Measurements from ENCODE around the gene PON2. TPM values are rescaled to one million over a fixed set of nuclear protein-coding genes. Genes with fewer than 3 reads are reported as not detected.

The PON2 gene
- total RNA-seq, 1 experiment from 2014 or later: 44.0 TPM

- H3K4me2 ChIP-seq (ENCODE audit: low read length): no peak overlapping the region
- peaks cover 0 to 7% of the 10 kb centered on the region in 2 experiments; a peak in 1 of 4 replicates for H3K4me1 ChIP-seq (ENCODE audit: control insufficient read depth in 1 of 2, insufficient read depth in 2 of 2, low read length in 2 of 2)
- intact Hi-C loops (cut with micrococcal nuclease): no loop called here
- TF ChIP-seq POLR2AphosphoS5 (IDR thresholded peaks at IDR 0.05; ENCODE audit: low read depth, low read length): no peak
- TF ChIP-seq REST (IDR thresholded peaks at IDR 0.05; ENCODE audit: low read depth): no peak
- TF ChIP-seq YY1 (IDR thresholded peaks at IDR 0.05; ENCODE audit: extremely low read depth, insufficient replicate concordance, low read depth, low read length): no peak
- TF ChIP-seq EGR1 (IDR thresholded peaks at IDR 0.05; ENCODE audit: low read depth): no peak
- TF ChIP-seq CBX3 (IDR thresholded peaks at IDR 0.05; ENCODE audit: low read depth): no peak
- TF ChIP-seq, protein P1, sequence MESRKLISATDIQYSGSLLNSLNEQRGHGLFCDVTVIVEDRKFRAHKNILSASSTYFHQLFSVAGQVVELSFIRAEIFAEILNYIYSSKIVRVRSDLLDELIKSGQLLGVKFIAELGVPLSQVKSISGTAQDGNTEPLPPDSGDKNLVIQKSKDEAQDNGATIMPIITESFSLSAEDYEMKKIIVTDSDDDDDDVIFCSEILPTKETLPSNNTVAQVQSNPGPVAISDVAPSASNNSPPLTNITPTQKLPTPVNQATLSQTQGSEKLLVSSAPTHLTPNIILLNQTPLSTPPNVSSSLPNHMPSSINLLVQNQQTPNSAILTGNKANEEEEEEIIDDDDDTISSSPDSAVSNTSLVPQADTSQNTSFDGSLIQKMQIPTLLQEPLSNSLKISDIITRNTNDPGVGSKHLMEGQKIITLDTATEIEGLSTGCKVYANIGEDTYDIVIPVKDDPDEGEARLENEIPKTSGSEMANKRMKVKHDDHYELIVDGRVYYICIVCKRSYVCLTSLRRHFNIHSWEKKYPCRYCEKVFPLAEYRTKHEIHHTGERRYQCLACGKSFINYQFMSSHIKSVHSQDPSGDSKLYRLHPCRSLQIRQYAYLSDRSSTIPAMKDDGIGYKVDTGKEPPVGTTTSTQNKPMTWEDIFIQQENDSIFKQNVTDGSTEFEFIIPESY (IDR thresholded peaks at IDR 0.05; ENCODE audit: extremely low read depth, insufficient replicate concordance, low read length): no peak
- TF ChIP-seq FOSL1 (IDR thresholded peaks at IDR 0.05; ENCODE audit: low read depth): no peak
- TF ChIP-seq MAX (IDR thresholded peaks at IDR 0.05): no peak
- TF ChIP-seq ATF3 (IDR thresholded peaks at IDR 0.05): no peak
- TF ChIP-seq SRF (IDR thresholded peaks at IDR 0.05; ENCODE audit: low read depth): no peak
- TF ChIP-seq, protein P2, sequence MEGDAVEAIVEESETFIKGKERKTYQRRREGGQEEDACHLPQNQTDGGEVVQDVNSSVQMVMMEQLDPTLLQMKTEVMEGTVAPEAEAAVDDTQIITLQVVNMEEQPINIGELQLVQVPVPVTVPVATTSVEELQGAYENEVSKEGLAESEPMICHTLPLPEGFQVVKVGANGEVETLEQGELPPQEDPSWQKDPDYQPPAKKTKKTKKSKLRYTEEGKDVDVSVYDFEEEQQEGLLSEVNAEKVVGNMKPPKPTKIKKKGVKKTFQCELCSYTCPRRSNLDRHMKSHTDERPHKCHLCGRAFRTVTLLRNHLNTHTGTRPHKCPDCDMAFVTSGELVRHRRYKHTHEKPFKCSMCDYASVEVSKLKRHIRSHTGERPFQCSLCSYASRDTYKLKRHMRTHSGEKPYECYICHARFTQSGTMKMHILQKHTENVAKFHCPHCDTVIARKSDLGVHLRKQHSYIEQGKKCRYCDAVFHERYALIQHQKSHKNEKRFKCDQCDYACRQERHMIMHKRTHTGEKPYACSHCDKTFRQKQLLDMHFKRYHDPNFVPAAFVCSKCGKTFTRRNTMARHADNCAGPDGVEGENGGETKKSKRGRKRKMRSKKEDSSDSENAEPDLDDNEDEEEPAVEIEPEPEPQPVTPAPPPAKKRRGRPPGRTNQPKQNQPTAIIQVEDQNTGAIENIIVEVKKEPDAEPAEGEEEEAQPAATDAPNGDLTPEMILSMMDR (IDR thresholded peaks at IDR 0.05 in 2 of 3, conservative IDR thresholded peaks at IDR 0.05 in 1 of 3; ENCODE audit: borderline replicate concordance in 1 of 3, insufficient read depth in 1 of 3, low read depth in 2 of 3, low read length in 2 of 3): no peak
- TF ChIP-seq ZNF274 (IDR thresholded peaks at IDR 0.05; ENCODE audit: low read depth, low read length): no peak
- TF ChIP-seq POLR2A (IDR thresholded peaks at IDR 0.05; ENCODE audit: borderline replicate concordance, extremely low read depth, insufficient read depth, insufficient read length): no peak
- TF ChIP-seq ZFX (IDR thresholded peaks at IDR 0.05): no peak
- TF ChIP-seq RAD21 (IDR thresholded peaks at IDR 0.05; ENCODE audit: low read depth): no peak
- TF ChIP-seq ELF1 (IDR thresholded peaks at IDR 0.05; ENCODE audit: borderline replicate concordance, low read depth): no peak
- H3K9me2 ChIP-seq (ENCODE audit: insufficient read depth): no peaks in the 10 kb centered on the region
- POLR2A ChIA-PET: no interaction called here
- no peak overlapping the region for H2AFZ ChIP-seq (ENCODE audit: low read depth, low read length, poor library complexity, severe bottlenecking)
- H3K4me3 ChIP-seq (replicated peaks in 1 of 2; ENCODE audit: low read depth in 1 of 2, low read length in 2 of 2): no peak overlapping the region
- H3K79me2 ChIP-seq (ENCODE audit: insufficient read depth, low read length): no peaks in the 10 kb centered on the region
- CTCF ChIA-PET: interaction anchor here (1.6 kb wide), 1 partner anchor 145 kb away, joined by 4 read pairs; no protein-coding TSS in a partner anchor
- H4K20me1 ChIP-seq (ENCODE audit: insufficient read depth): no peaks in the 10 kb centered on the region
- H3K27ac ChIP-seq (ENCODE audit: low read depth, low read length): no peak overlapping the region
- H3K36me3 ChIP-seq (ENCODE audit: control insufficient read depth in 1 of 2, insufficient read depth in 2 of 2, low read length in 2 of 2): no peaks in the 10 kb centered on the region
- RAD21 ChIA-PET (ENCODE audit: low non-redundant PET in 1 of 2, low total read pairs in 2 of 2, uncharacterized antibody in 2 of 2, unreplicated experiment in 2 of 2): no interaction called here
- no peak for DNase-seq (ENCODE audit: low read depth, low spot score)
- ATAC-seq: no peak
- no peak overlapping the region for H3K9ac ChIP-seq (ENCODE audit: low read length)
- no peaks in the 10 kb centered on the region for H3K9me3 ChIP-seq (ENCODE audit: control insufficient read depth in 1 of 2, insufficient read depth in 1 of 2, low read depth in 1 of 2, low read length in 2 of 2)
- BruUV-seq (replicated peaks): no TSS peak
- no peaks in the 10 kb centered on the region for H3K27me3 ChIP-seq (ENCODE audit: insufficient read depth, low read length)
Measured at GRCh38 chr7:95391761-95392160, 43.1 kb downstream of the PON2 start.

Data from HCT116 (cell line).